ES-I3 (cell line): ENCODE measurements around the gene THBS4.

Experiments
- H3K36me3 ChIP-seq: 2 replicates; pipeline ENCODE4 v1.6.1; 2013; ENCODE audit warnings: mild to moderate bottlenecking, low read length, control low read depth, moderate library complexity; ENCODE audit not compliant: insufficient read depth
- H3K4me1 ChIP-seq: 2 replicates; pipeline ENCODE4 v1.6.1; 2013; ENCODE audit warnings: mild to moderate bottlenecking, control low read depth, low read length; ENCODE audit not compliant: insufficient read depth
- H3K9ac ChIP-seq: 2 replicates; pipeline ENCODE4 v1.6.1; 2013; ENCODE audit warnings: low read depth, mild to moderate bottlenecking, low read length, moderate library complexity
- H3K9me3 ChIP-seq: 2 replicates; pipeline ENCODE4 v1.6.1; 2013; ENCODE audit warnings: mild to moderate bottlenecking, low read length, moderate library complexity; ENCODE audit not compliant: control insufficient read depth, insufficient read depth

Gene THBS4

GRCh38 chr5:80127116-80127552 is 92.0 kb downstream of the THBS4 start:
- Histone ChIP-seq H3K36me3 (no peaks in the 10 kb centered on the region), H3K9me3 (no peaks in the 10 kb centered on the region; the same call in none of the 2 replicates), H3K4me1 (peaks cover 9% of the 10 kb centered on the region), H3K9ac (no peak overlapping the region)

GRCh38 chr5:80128141-80128540 is 93.0 kb downstream of the THBS4 start:
- no peaks in the 10 kb centered on the region; the same call in none of the 2 replicates for H3K9me3 ChIP-seq
- peaks cover 9% of the 10 kb centered on the region for H3K4me1 ChIP-seq
- no peak overlapping the region for H3K9ac ChIP-seq
- no peaks in the 10 kb centered on the region for H3K36me3 ChIP-seq

GRCh38 chr5:80129146-80129545 is 94.0 kb downstream of the THBS4 start:
- H3K36me3 ChIP-seq, result no peaks in the 10 kb centered on the region
- no peaks in the 10 kb centered on the region; the same call in none of the 2 replicates for H3K9me3 ChIP-seq
- no peak overlapping the region for H3K9ac ChIP-seq
- H3K4me1 ChIP-seq, result peaks cover 14% of the 10 kb centered on the region
